ENCODE results near the gene RCAN2. TPM values are rescaled to one million over a fixed set of nuclear protein-coding genes. Genes with fewer than 3 reads are reported as not detected.

The RCAN2 gene
- total RNA-seq, 2 donors from 2014 or later, result 96.5 to 210 TPM

DNA sequence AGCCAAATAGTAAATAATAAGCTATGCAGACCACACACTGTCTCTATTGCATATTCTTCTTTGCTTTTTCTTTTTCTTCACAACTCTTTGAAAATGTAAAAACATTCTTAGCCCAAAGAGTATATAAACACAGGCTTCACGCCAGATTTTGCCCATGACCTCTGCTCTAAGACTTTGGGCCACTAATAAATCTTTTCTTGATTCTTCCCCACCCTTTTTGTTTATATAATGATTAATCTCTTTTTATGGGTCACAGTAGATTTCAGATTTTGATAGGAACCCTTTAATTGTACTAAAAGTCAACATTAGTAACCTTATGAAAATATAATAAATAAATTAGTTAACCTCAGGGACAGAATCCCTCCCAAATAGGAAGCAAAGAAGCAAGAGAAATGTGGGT lies 304.7 kb downstream of the RCAN2 start:
- no peak overlapping the region for H3K4me3 ChIP-seq
- H3K27ac ChIP-seq, result no peak overlapping the region
- H3K9me3 ChIP-seq, result no peaks in the 10 kb centered on the region
- no peaks in the 10 kb centered on the region for H3K36me3 ChIP-seq
- TF ChIP-seq, protein P1, sequence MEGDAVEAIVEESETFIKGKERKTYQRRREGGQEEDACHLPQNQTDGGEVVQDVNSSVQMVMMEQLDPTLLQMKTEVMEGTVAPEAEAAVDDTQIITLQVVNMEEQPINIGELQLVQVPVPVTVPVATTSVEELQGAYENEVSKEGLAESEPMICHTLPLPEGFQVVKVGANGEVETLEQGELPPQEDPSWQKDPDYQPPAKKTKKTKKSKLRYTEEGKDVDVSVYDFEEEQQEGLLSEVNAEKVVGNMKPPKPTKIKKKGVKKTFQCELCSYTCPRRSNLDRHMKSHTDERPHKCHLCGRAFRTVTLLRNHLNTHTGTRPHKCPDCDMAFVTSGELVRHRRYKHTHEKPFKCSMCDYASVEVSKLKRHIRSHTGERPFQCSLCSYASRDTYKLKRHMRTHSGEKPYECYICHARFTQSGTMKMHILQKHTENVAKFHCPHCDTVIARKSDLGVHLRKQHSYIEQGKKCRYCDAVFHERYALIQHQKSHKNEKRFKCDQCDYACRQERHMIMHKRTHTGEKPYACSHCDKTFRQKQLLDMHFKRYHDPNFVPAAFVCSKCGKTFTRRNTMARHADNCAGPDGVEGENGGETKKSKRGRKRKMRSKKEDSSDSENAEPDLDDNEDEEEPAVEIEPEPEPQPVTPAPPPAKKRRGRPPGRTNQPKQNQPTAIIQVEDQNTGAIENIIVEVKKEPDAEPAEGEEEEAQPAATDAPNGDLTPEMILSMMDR (IDR thresholded peaks at IDR 0.05), result no peak
- H3K27me3 ChIP-seq, result no peaks in the 10 kb centered on the region
- H3K4me1 ChIP-seq, result peaks cover 0 to 8% of the 10 kb centered on the region in 2 donors
- DNase-seq (ENCODE audit: low spot score), result no peak

DNA sequence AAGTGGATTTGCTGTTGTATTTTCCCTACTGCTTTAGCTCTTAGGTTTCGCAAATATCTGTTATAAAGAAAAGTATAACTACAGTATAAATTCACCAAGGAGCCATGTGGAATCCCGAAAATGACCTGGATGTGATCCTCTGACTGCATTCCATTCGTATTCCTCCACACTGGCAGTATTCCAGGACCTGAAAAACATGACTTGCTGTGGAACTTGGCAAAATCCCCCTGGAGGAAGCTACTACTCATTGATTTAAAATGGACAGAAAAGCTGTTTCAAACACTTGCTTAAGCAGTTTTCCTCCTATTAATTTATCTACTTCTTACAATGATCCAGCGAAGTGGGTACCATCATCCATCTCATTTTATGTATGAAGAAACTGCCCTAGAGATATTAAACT lies 307.1 kb downstream of the RCAN2 start:
- H3K4me1 ChIP-seq, result peaks cover 0 to 8% of the 10 kb centered on the region in 2 donors
- H3K27ac ChIP-seq, result no peak overlapping the region
- no peak overlapping the region for H3K4me3 ChIP-seq
- H3K36me3 ChIP-seq, result no peaks in the 10 kb centered on the region
- DNase-seq (ENCODE audit: low spot score), result no peak
- H3K27me3 ChIP-seq, result no peaks in the 10 kb centered on the region
- no peaks in the 10 kb centered on the region for H3K9me3 ChIP-seq
- TF ChIP-seq, protein P1 (IDR thresholded peaks at IDR 0.05), result no peak

DNA sequence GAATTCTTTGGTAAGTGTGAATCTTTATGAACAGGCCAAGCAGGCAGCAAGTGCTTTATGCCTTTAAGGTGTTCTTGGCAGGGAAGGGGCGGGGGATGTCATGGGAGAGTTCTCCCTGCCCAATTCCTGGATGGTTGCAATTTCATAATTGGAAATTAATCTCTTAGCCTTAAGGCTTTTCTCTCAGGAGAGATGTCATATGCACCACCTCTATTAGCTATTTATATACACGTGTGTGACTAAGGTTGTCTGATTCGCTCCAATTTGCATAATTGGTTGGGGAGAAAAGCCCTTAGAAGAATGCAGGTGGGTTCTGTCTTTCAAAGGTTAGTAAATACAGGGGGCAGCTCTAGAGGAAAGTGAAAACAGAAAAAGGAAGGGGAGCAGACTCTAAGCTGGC lies 315.3 kb downstream of the RCAN2 start:
- TF ChIP-seq, protein P1 (IDR thresholded peaks at IDR 0.05), result no peak
- H3K27me3 ChIP-seq, result no peaks in the 10 kb centered on the region
- no peaks in the 10 kb centered on the region for H3K9me3 ChIP-seq
- DNase-seq (ENCODE audit: low spot score), result no peak
- no peaks in the 10 kb centered on the region for H3K36me3 ChIP-seq
- no peak overlapping the region for H3K4me3 ChIP-seq
- H3K4me1 ChIP-seq, result peaks cover 0 to 8% of the 10 kb centered on the region in 2 donors
- no peak overlapping the region for H3K27ac ChIP-seq

DNA sequence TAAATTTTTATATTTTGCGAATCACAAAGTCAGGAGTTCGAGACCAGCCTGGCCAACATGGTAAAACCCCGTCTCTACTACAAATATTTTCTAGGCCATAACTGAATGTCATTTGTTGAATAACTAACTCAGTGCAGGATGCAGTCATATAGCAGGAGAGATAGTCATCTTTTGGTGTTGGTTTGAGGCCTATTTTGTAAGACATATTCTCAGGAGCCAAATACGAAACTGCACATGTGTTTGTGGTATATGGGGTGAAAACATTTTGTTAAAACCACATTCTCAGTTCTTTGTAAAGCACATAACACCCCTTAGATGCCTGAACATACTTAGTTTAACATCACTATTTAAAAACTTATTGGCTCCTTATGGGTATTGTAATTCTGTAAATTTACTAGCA lies 315.8 kb downstream of the RCAN2 start:
- no peaks in the 10 kb centered on the region for H3K9me3 ChIP-seq
- no peaks in the 10 kb centered on the region for H3K27me3 ChIP-seq
- H3K4me1 ChIP-seq, result peaks cover 0 to 10% of the 10 kb centered on the region in 2 donors
- TF ChIP-seq, protein P1 (IDR thresholded peaks at IDR 0.05), result no peak
- H3K4me3 ChIP-seq, result no peak overlapping the region
- no peak overlapping the region for H3K27ac ChIP-seq
- no peak for DNase-seq (ENCODE audit: low spot score)
- no peaks in the 10 kb centered on the region for H3K36me3 ChIP-seq

DNA sequence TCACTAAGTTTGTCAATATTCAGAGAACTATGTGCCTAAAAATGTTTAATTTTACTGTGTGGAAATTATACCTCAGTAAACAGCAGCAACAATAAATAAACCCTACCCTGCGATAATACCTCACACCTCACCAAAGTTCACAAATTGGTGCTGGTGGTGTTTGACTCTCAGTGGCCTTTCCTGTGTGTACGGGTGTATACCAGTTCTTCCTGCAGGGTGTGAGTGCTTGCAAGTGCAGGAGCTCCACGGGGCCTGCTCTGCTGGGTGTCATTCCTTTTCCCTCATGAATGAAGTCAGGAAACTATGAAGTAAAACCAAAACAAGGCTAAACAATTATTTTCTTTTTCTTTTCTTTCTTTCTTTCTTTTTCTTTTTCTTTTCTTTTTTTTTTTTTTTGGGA lies 316.3 kb downstream of the RCAN2 start:
- peaks cover 0 to 10% of the 10 kb centered on the region in 2 donors for H3K4me1 ChIP-seq
- H3K27me3 ChIP-seq, result no peaks in the 10 kb centered on the region
- H3K27ac ChIP-seq, result no peak overlapping the region
- no peaks in the 10 kb centered on the region for H3K9me3 ChIP-seq
- no peak overlapping the region for H3K4me3 ChIP-seq
- TF ChIP-seq, protein P1 (IDR thresholded peaks at IDR 0.05), result no peak
- H3K36me3 ChIP-seq, result no peaks in the 10 kb centered on the region
- DNase-seq (ENCODE audit: low spot score), result no peak

DNA sequence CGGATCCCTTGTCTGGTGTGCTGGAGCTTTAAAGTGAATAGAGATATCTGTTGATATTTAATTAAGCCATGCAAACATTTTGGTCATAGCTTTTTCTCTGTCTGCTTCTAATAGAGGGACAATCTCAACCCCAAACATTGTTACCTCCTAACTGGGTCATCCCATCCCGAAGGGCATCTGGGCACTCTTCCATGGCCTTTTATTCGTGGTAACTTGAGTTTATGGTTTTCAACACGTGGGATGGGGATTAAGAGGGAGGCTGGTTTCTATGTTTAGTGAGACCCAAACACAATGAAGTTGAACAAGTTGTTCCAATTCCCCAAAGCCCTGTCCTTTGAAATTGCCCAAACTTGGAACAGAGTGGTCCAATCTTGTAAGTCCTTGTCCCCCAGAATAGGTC lies 319.1 kb downstream of the RCAN2 start:
- DNase-seq (ENCODE audit: low spot score), result no peak
- Histone ChIP-seq H3K27me3 (no peaks in the 10 kb centered on the region), H3K36me3 (no peaks in the 10 kb centered on the region), H3K9me3 (no peaks in the 10 kb centered on the region), H3K27ac (no peak overlapping the region), H3K4me3 (no peak overlapping the region), H3K4me1 (peaks cover 0 to 10% of the 10 kb centered on the region in 2 donors)
- TF ChIP-seq, protein P1 (IDR thresholded peaks at IDR 0.05), result no peak

Data from right atrium auricular region (tissue), 2 donors.